GM12873 (cell line): ENCODE results near the gene ZBTB24.

ENCODE experiments used
- TF ChIP-seq, protein P1 (sequence below): IDR thresholded peaks from 2 replicates; pipeline ENCODE4 v1.5.1; 2012; ENCODE audit warnings: low read depth, mild to moderate bottlenecking, moderate library complexity, low read length, control low read depth; ENCODE audit not compliant: insufficient read depth; ENCODE audit errors: missing control alignments

The ZBTB24 gene

GRCh38 chr6:109516929-109517328, 33.9 kb upstream of the ZBTB24 start:
- TF ChIP-seq, protein P1, sequence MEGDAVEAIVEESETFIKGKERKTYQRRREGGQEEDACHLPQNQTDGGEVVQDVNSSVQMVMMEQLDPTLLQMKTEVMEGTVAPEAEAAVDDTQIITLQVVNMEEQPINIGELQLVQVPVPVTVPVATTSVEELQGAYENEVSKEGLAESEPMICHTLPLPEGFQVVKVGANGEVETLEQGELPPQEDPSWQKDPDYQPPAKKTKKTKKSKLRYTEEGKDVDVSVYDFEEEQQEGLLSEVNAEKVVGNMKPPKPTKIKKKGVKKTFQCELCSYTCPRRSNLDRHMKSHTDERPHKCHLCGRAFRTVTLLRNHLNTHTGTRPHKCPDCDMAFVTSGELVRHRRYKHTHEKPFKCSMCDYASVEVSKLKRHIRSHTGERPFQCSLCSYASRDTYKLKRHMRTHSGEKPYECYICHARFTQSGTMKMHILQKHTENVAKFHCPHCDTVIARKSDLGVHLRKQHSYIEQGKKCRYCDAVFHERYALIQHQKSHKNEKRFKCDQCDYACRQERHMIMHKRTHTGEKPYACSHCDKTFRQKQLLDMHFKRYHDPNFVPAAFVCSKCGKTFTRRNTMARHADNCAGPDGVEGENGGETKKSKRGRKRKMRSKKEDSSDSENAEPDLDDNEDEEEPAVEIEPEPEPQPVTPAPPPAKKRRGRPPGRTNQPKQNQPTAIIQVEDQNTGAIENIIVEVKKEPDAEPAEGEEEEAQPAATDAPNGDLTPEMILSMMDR, result no peak

GRCh38 chr6:109515781-109516409, 32.9 kb upstream of the ZBTB24 start:
- TF ChIP-seq, protein P1, result no peak

GRCh38 chr6:109514946-109515345, 31.9 kb upstream of the ZBTB24 start:
- TF ChIP-seq, protein P1, result no peak

DNA sequence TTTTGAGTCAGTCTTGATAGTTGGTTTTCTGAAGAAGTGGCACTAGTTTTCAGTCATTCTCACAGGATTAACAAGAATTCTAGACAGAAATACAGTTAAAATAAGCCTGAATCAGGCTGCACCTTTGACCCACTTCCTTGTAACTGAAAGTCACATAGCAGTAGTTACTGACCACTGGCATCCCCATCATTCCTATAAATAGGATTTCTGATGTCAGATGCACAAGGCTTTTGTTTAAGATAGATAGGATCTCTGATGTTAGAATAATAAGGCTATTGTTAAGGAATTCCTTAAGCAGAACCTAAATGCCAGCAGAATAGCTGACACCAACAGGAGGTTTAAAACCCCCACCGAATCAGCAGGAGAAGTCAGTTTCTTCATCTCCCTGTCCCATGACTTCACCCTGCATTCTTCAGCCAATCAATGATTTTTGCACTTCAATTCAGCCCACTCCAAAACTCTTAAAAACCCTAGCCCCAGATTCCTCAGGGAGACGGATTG, 30.6 kb upstream of the ZBTB24 start:
- TF ChIP-seq, protein P1, result no peak

GRCh38 chr6:109512271-109512817, 29.3 kb upstream of the ZBTB24 start:
- TF ChIP-seq, protein P1, result no peak

DNA sequence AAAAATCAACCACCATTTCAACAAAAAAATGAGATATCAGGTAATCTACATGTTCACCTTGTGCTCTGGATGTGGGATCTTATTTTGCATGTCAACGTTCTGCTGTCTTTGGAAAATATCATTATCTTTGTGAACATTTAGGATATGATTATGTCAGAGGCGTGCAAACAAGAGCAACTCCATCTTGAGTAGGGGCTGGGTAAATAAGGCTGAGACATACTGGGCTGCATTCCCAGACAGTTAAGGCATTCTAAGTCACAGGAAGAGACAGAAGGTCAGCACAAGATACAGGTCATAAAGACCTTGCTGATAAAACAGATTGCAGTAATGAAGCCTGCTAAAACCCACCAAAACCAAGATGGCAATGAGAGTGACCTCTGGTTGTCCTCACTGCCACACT, 28.8 kb upstream of the ZBTB24 start:
- TF ChIP-seq, protein P1, result no peak

DNA sequence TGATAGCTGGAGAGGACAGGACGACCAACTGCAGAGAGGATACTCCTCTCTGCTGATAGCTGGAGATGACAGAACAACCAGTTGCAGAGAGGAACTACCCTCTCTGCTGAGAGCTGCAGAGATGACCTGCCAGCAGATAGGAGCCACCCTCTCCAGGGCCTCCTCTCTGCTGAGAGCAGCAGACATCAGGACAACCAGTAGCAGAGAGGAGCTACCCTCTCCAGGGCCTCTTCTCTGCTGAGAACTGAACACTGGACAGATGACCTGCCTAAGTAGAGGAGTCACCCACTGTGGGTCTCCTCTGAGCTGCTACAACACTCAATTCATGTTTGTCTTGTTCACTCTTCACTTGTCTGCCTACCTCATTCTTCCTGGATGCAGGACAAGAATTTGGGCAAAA, 27.3 kb upstream of the ZBTB24 start:
- TF ChIP-seq, protein P1, result no peak
